A673 (cell line): ENCODE data around the gene SLX9. TPM values are rescaled to one million over a fixed set of nuclear protein-coding genes. Genes with fewer than 3 reads are reported as not detected.

Experiments
- BruUV-seq: library from RNA; stranded (reverse); fragments of 400-500 nt; replicated peaks from 2 replicates; lab custom pipeline; 2021; lab: Mats Ljungman, UMichigan
- CTCF ChIA-PET: fragments of 300-600 bp; sonication (Branson Sonifier 250); formaldehyde crosslinking; loops from one replicate; lab custom pipeline; 2022; ENCODE audit warnings: antibody characterized with exemption; lab: Charles Lee
- POLR2A ChIA-PET: fragments of 300-600 bp; sonication (Branson Sonifier 250); formaldehyde crosslinking; loops from one replicate; lab custom pipeline; 2022; ENCODE audit warnings: antibody characterized with exemption; ENCODE audit not compliant: low non-redundant PET; lab: Charles Lee
- DNase-seq: peaks from one replicate; pipeline ENCODE4 v3.0.0-alpha.2; 2015; ENCODE audit warnings: low spot score
- H3K27ac ChIP-seq: fragments of 200-600 bp; sonication (generic); 2 replicates; pipeline ENCODE4 v1.5.1; 2016; ENCODE audit warnings: mixed run types, low read depth, mild to moderate bottlenecking, mixed read lengths, antibody characterized with exemption, low read length; ENCODE audit not compliant: poor library complexity, severe bottlenecking
- H3K27me3 ChIP-seq: fragments of 200-600 bp; sonication (generic); replicated peaks from 2 replicates; pipeline ENCODE4 v1.6.1; 2017; ENCODE audit warnings: mixed run types, low read depth, mild to moderate bottlenecking, mixed read lengths, antibody characterized with exemption, low read length; ENCODE audit not compliant: insufficient read depth, poor library complexity
- H3K36me3 ChIP-seq: fragments of 200-600 bp; sonication (generic); 2 replicates; pipeline ENCODE4 v1.6.1; 2016; ENCODE audit warnings: mixed run types, mild to moderate bottlenecking, mixed read lengths, antibody characterized with exemption, low read length; ENCODE audit not compliant: insufficient read depth, poor library complexity, severe bottlenecking
- H3K4me1 ChIP-seq: fragments of 200-600 bp; sonication (generic); 2 replicates; pipeline ENCODE4 v1.6.1; 2017; ENCODE audit warnings: mixed run types, mild to moderate bottlenecking, mixed read lengths, antibody characterized with exemption, low read length; ENCODE audit not compliant: insufficient read depth, poor library complexity, severe bottlenecking
- H3K4me3 ChIP-seq: fragments of 200-600 bp; sonication (generic); 2 replicates; pipeline ENCODE4 v1.5.1; 2016; ENCODE audit warnings: low read depth, mixed run types, mild to moderate bottlenecking, mixed read lengths, low read length; ENCODE audit not compliant: poor library complexity, severe bottlenecking
- H3K9me3 ChIP-seq: fragments of 200-600 bp; sonication (generic); 2 replicates; pipeline ENCODE4 v1.6.1; 2016; ENCODE audit warnings: mixed run types, low read depth, mild to moderate bottlenecking, mixed read lengths, antibody characterized with exemption, low read length; ENCODE audit not compliant: poor library complexity, severe bottlenecking
- CTCF ChIP-seq: fragments of 300-800, 200-600 bp; sonication (generic); conservative IDR thresholded peaks from 2 replicates; pipeline ENCODE4 v1.5.1; 2017; ENCODE audit warnings: low read depth, mild to moderate bottlenecking, antibody characterized with exemption, low read length, moderate library complexity, mixed read lengths
- EZH2 ChIP-seq: fragments of 200-600 bp; sonication (generic); IDR thresholded peaks from 2 replicates; pipeline ENCODE4 v1.6.1; 2017; ENCODE audit warnings: borderline replicate concordance, low read depth, mild to moderate bottlenecking, mixed read lengths, antibody characterized with exemption, low read length; ENCODE audit not compliant: poor library complexity, severe bottlenecking
- intact Hi-C: fragments of 100-400 bp; cut with micrococcal nuclease; formaldehyde crosslinking; loops from one replicate; pipeline ENCODE4 v1.10.0; 2022; ENCODE audit not compliant: unreplicated experiment
- total RNA-seq: library from RNA; stranded (reverse); gene quantifications from 2 replicates; pipeline ENCODE4 v1.2.3, GENCODE V29; 2021

SLX9 gene
- total RNA-seq, 1 experiment from 2014 or later = 114 TPM

GRCh38 chr21:44991538-44992483 lies 52.0 kb downstream of the SLX9 start:
- intact Hi-C loops = no loop called here
- Histone ChIP-seq H3K27ac (no peak overlapping the region), H3K9me3 (no peaks in the 10 kb centered on the region), H3K4me1 (no peaks in the 10 kb centered on the region), H3K27me3 (no peaks in the 10 kb centered on the region), H3K4me3 (no peak overlapping the region), H3K36me3 (no peaks in the 10 kb centered on the region)
- ChIA-PET CTCF (no interaction called here), POLR2A (no interaction called here)
- DNase-seq = no peak
- TF ChIP-seq CTCF (no peak), EZH2 (no peak)
- no TSS peak for BruUV-seq

GRCh38 chr21:44992608-44993031 lies 52.8 kb downstream of the SLX9 start:
- intact Hi-C loops = no loop called here
- CTCF ChIA-PET = no interaction called here
- DNase-seq = no peak
- POLR2A ChIA-PET = no interaction called here
- no peak overlapping the region for H3K4me3 ChIP-seq
- no peaks in the 10 kb centered on the region for H3K36me3 ChIP-seq
- no TSS peak for BruUV-seq
- H3K27me3 ChIP-seq = no peaks in the 10 kb centered on the region
- H3K9me3 ChIP-seq = no peaks in the 10 kb centered on the region
- H3K4me1 ChIP-seq = no peaks in the 10 kb centered on the region
- H3K27ac ChIP-seq = no peak overlapping the region
- TF ChIP-seq EZH2 = no peak
- no peak for TF ChIP-seq CTCF

GRCh38 chr21:44993321-44994046 lies 53.7 kb downstream of the SLX9 start:
- H3K27ac ChIP-seq = no peak overlapping the region
- no TSS peak for BruUV-seq
- H3K27me3 ChIP-seq = no peaks in the 10 kb centered on the region
- POLR2A ChIA-PET = no interaction called here
- H3K36me3 ChIP-seq = no peaks in the 10 kb centered on the region
- TF ChIP-seq CTCF = no peak
- no peak for TF ChIP-seq EZH2
- CTCF ChIA-PET = no interaction called here
- intact Hi-C loops = no loop called here
- H3K9me3 ChIP-seq = no peaks in the 10 kb centered on the region
- H3K4me1 ChIP-seq = no peaks in the 10 kb centered on the region
- DNase-seq = no peak
- no peak overlapping the region for H3K4me3 ChIP-seq
